GM12872 (cell line): ENCODE measurements around the gene LARGE1.

Source experiments
- TF ChIP-seq, protein P1 (sequence below): IDR thresholded peaks from 3 replicates; pipeline ENCODE4 v1.5.1; 2011; ENCODE audit warnings: low read depth, mild to moderate bottlenecking, low read length, moderate library complexity; ENCODE audit not compliant: insufficient read depth

The LARGE1 gene

DNA sequence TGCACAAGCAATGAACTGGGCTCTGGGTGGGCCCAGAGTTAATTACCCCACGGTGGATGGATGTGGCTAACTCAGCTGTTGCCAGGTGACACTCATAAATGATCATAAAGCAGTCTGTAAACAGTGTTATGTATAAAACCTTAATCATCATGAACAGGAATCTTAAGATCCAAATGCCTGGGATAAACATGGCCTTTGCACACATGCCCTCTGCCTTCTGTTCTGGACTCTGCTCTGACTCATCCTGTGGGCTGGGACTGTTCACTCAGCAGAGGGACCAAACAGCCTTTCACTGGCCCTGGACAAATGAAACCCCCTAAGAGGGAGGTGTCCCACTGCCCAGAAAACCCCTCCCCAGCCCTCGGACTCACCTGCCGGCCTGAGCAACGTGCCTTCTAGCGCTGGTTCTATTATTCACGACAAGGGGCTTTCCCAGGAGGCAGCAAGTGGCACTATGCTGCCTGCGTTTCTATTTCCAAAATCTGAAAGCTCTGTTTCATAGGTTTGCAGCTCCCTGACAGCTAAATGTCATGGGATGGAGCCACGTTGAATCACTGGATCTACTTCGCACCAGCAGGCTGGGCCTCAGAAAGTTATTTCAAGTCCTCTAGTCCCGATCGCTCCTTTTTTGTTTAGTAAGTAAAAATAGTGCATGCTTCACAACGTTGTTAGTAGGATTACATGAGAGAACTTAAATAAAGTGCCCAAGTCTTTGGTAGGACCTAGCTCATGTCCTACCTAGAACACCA lies 53.0 kb downstream of the LARGE1 start:
- TF ChIP-seq, protein P1, sequence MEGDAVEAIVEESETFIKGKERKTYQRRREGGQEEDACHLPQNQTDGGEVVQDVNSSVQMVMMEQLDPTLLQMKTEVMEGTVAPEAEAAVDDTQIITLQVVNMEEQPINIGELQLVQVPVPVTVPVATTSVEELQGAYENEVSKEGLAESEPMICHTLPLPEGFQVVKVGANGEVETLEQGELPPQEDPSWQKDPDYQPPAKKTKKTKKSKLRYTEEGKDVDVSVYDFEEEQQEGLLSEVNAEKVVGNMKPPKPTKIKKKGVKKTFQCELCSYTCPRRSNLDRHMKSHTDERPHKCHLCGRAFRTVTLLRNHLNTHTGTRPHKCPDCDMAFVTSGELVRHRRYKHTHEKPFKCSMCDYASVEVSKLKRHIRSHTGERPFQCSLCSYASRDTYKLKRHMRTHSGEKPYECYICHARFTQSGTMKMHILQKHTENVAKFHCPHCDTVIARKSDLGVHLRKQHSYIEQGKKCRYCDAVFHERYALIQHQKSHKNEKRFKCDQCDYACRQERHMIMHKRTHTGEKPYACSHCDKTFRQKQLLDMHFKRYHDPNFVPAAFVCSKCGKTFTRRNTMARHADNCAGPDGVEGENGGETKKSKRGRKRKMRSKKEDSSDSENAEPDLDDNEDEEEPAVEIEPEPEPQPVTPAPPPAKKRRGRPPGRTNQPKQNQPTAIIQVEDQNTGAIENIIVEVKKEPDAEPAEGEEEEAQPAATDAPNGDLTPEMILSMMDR, result no peak

DNA sequence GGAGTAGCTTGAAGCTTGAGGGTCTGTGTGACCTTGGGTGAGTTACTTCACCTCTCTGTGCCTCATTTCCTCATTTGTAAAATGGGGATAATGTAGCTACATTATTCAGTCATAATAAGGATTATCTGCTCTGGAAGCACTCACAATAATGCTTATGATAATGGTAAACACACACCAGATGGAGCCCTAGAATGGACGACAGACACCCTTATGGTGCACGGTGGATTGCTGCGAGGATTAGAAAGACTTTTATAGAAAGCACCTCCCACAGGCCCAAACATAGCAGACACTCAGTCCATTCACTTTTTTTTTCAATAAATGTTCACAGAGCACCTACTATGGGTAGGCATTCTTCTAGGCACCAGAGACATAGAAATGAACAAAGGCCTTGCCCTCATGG lies 53.8 kb downstream of the LARGE1 start:
- TF ChIP-seq, protein P1, result no peak

DNA sequence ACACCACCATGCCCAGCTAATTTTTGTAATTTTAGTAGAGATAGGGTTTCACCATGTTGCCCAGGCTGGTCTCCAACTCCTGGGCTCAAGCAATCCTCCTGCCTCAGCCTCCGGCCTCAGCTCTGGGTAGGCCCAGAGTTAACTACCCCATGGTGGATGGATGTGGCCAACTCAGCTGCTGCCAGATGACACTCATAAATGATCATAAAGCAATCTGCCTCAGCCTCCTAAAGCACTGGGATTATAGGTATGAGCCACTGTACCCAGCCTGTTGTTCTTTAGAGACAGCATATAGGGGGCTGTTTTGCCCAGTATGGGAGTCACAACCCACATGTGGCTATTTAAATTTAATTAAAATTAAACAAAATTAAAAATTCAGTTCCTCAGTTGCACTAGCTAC lies 54.3 kb downstream of the LARGE1 start:
- TF ChIP-seq, protein P1, result no peak

DNA sequence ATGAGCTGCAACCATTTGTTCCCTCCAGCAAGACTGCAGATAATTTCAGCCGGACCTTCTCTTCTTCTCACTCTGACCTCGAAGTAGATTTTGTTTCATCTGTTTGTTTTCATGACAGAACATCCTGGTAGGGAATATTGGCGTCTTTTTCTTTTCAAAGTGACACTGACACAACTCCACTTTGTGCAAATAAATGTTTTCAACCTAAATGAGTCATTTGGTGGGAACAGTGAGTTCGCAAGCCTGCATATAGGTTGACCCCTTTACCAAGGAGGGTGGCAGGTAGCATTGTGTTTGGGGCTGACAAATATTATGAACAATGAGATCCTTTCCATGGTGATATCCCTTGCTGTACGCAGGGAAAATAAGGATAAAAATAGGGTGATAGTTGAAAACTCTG lies 55.0 kb downstream of the LARGE1 start:
- TF ChIP-seq, protein P1, result no peak

DNA sequence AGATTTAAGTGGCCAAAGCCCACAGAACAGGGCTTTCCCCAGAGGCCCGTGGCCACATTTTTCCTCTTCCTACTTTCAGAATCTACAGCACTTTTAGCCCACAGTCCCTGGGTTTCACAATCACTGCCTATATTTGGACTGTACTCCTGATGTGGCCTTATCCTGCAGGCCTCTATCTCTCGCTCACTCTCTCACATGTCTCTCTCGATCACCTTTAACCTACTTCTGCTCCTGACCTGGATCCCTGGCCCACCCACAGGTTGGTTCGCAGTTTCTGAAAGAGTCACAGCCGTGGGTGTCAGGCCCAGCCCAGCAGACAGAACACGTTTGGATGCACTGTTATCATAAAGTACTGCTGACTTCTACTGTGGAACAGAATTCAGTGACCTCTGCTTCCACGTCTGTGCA lies 55.5 kb downstream of the LARGE1 start:
- TF ChIP-seq, protein P1, result no peak

DNA sequence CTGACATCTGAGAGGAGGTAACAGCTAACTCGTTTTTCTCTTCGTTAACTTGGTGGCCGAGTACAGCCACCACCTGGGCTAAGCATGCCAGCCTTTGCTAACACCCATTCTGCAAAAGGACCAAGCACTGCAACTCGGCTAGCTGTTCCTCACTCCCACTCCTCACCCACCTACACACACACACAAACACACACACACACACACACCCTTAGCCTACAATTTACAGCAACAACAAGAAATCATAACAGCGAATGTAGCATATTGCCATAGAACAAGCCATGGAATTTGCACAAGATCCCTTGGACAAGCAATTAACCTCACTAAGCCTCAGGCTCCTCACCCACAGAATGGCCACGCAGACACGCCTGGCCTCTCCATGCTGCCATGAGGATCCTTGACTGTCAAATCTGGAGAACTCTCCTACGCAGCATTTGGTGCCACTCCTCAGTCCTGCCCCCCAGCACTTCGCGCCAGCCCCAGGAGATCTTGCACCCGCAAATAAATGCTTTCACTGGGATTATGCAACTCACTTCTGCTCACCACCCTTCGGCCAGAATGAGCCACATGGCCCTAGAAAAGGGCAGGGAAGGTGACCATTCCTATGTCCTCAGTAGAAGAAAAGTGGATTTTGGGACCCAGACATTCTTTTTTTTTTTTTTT lies 58.9 kb downstream of the LARGE1 start:
- TF ChIP-seq, protein P1, result no peak

DNA sequence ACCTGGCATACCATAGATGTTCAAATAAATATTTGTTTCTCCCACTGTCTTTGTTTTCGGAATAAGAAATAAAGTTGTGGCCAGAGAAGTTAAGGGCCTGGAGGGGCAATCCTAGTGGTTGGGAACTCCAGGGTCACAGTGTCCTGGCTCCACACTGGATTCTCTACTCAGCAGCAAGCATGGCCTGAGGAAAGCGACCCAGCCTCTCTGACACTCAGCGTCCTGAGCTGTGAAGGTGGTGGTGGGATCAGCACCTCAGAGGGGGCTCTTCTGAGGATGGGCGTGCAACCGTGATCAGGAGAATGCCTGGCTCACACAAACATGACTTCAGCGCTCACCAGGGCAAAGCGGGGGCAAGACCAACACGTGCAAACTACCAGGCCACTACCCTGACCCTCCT lies 59.9 kb downstream of the LARGE1 start:
- TF ChIP-seq, protein P1, result no peak
